Activated CD4-positive, CD25-positive, alpha-beta regulatory T cell treated with anti-CD3 and anti-CD28 coated beads, Interleukin-2, amount 50 U/mL, for 72 hours (primary cell): ENCODE measurements around the gene WNT1.

Source experiments
- DNase-seq: peaks from one replicate; pipeline ENCODE4 v3.0.0; 2021

Gene WNT1

GRCh38 chr12:48978291-48978740 is at the start of gene WNT1:
TSS of gene WNT1 (plus strand) at chr12:48978322. CDS start at chr12:48978651, 329 bp downstream.
- DNase-seq = peak; percentile 43

GRCh38 chr12:48929551-48929950 is 48.6 kb upstream of the WNT1 start:
- DNase-seq = no peak

- DNase-seq = no peak
Measured at GRCh38 chr12:48930475-48930874, 47.6 kb upstream of the WNT1 start.

GRCh38 chr12:48932878-48933277 is 45.2 kb upstream of the WNT1 start:
- no peak for DNase-seq

- DNase-seq = no peak
Measured at GRCh38 chr12:48933664-48934311, 44.3 kb upstream of the WNT1 start.

- no peak for DNase-seq
Measured at GRCh38 chr12:48934312-48934706, 43.8 kb upstream of the WNT1 start.

- DNase-seq = peak; percentile 81
Measured at GRCh38 chr12:48936379-48936979, 41.6 kb upstream of the WNT1 start.

GRCh38 chr12:48937170-48937569 is 41.0 kb upstream of the WNT1 start:
- DNase-seq = no peak

- DNase-seq = no peak
Measured at GRCh38 chr12:48938805-48939204, 39.3 kb upstream of the WNT1 start.

- DNase-seq = no peak
Measured at GRCh38 chr12:48940181-48940580, 37.9 kb upstream of the WNT1 start.

- no peak for DNase-seq
Measured at GRCh38 chr12:48943221-48943620, 34.9 kb upstream of the WNT1 start.

GRCh38 chr12:48946205-48946604 is 31.9 kb upstream of the WNT1 start:
- no peak for DNase-seq

GRCh38 chr12:48946943-48947342 is 31.2 kb upstream of the WNT1 start:
- DNase-seq = no peak

GRCh38 chr12:48947727-48948126 is 30.4 kb upstream of the WNT1 start:
- DNase-seq = no peak

- no peak for DNase-seq
Measured at GRCh38 chr12:48952691-48953090, 25.4 kb upstream of the WNT1 start.

GRCh38 chr12:48954061-48954460 is 24.1 kb upstream of the WNT1 start:
- no peak for DNase-seq

- DNase-seq = no peak
Measured at GRCh38 chr12:48954841-48955501, 23.2 kb upstream of the WNT1 start.

- DNase-seq = peak; percentile 32
Measured at GRCh38 chr12:48956279-48957140, 21.6 kb upstream of the WNT1 start.

- peak; percentile 93 for DNase-seq
Measured at GRCh38 chr12:48957141-48958048, 20.7 kb upstream of the WNT1 start, which contains the start of gene ARF3. TSS of gene ARF3 (minus strand) at chr12:48957487. CDS start at chr12:48941095, 16,392 bp downstream.

GRCh38 chr12:48958049-48958388 is 20.1 kb upstream of the WNT1 start:
- DNase-seq = no peak

- no peak for DNase-seq
Measured at GRCh38 chr12:48960834-48961233, 17.3 kb upstream of the WNT1 start.

- no peak for DNase-seq
Measured at GRCh38 chr12:48961331-48961730, 16.8 kb upstream of the WNT1 start.
